ENCODE results near the gene TAS2R40.
"Not testable (repeated sequence)": the region's sequence is repeated elsewhere in the genome, so short reads cannot be mapped to it uniquely, and the experiment has no call there.

GRCh38 chr7:143180771-143181170 lies 41.1 kb upstream of the TAS2R40 start:
- TF ChIP-seq CTCF (IDR thresholded peaks at IDR 0.05); ZFX (IDR thresholded peaks at IDR 0.05; ENCODE audit: borderline replicate concordance): not testable (repeated sequence)

Data from 22Rv1 (cell line).